ENCODE results near the gene CLIP2.
"Not testable (repeated sequence)": the region's sequence is repeated elsewhere in the genome, so short reads cannot be mapped to it uniquely, and the experiment has no call there.

CLIP2 gene

GRCh38 chr7:74338366-74339108, 49.3 kb downstream of the CLIP2 start:
- FAIRE-seq = no peak

DNA sequence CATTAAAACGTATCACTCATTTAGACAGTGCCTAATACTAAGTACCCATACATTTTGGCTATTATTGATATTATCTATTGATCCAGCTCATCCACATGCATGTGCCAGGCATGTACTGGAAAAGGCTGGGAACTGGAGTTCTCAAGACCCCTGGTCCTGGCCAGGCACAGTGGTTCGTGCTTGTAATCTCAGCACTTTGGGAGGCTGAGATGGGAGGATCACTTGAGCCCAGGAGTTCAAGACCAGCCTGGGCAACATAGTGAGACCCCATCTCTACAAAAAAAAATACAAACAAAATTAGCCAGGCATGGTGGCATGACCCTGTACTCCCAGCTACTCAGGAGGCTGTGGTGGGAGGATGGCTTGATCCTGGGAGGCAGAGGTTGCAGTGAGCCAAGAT, 50.4 kb downstream of the CLIP2 start:
- not testable (repeated sequence) for FAIRE-seq

DNA sequence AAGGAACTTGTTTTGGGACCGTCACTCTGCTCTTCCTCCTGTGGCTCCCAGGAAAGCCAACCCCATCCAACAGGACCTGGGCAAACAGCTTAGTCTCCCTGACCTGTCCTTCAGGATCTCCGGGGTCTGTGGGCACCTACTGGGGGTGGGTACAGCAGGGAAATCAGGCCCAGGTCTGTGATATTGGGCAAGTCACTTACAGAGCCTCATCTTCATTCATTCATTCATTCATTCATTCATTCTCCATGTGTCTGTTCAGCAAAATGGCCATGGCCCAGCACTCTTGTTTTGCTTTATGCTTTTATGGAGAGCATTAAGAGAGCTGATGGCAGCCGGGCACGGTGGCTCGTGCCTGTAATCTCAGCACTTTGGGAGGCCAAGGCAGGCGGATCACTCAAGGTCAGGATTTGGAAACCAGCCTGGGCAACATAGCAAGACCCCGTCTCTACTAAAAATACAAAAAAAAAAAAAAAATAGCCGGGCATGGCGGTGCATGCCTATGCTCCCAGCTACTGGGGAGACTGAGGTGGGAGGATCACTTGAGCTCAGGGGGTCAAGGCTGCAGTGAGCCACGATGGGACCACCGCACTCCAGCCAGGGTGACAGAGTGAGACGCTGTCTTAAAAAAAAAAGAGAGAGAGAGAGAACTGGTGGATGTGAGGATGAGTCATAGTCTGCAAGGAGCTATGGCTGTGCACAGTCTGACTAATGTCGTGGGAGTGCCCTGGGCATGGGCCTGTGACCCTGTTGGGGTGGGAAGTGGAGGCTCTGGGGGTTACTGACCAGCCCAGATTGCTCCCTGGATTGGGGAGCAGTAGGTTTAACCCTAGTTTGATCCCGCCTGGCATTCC, 54.3 kb downstream of the CLIP2 start:
- FAIRE-seq = no peak

GRCh38 chr7:74344132-74344496, 54.9 kb downstream of the CLIP2 start:
- no peak for FAIRE-seq

DNA sequence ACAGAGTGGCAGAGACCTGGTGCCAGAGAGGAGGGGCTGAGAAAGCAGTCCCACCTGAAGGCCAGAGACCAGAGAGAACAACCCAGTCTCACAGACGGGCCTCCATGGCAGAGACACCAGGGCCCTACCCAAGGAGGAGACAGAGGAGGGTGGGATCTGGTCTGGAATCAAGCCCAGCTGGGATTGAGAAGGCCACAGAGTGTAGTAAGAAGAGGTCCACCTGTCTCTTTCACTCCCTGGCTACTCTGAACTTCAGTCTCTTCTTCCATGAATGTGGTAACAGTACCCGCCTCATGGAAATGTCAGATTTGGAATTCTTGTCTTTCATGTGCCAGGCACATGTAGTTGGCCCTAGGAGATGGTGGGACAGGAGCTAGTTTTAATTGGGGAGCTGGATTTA, 55.6 kb downstream of the CLIP2 start:
- no peak for FAIRE-seq

DNA sequence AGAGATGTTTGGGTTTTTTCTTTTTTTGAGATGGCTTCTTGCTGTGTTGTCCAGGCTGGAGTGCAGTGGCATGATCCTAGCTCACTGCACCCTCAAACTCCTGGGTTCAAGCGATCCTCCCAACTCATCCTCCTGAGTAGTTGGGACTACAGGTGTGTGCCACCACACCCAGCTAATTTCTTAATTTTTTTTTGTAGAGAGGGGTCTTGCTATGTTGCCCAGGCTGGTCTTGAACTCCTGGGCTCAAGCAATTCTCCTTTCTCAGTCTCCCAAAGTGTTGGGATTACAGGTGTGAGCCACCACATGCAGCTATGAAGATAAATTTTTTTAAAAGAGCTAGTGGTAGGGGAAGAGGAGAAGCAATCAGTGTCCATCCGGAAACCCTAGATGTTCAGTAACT, 56.8 kb downstream of the CLIP2 start:
- FAIRE-seq = no peak

- no peak for FAIRE-seq
These were observed 60.4 kb downstream of the CLIP2 start for GRCh38 chr7:74349621-74350020.

GRCh38 chr7:74350751-74351150, 61.5 kb downstream of the CLIP2 start:
- no peak for FAIRE-seq

DNA sequence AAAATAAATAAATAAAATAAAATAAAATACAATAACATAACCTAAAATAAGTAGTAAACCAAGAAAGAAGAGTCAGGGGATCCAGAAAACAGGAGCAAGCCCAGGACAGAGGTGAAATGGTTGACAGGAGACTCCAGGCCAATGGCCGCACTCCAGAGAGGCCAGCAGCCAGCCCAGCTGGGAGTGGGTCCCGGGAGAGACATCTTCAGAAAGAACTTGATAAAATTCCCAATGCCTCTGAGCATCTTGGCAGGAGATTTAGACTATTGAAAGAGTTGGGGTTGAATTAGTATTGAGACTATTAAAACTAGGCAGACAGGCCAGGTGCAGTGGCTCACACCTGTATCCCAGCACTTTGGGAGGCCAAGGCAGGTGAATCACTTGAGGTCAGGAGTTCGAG, 62.6 kb downstream of the CLIP2 start:
- FAIRE-seq = no peak

DNA sequence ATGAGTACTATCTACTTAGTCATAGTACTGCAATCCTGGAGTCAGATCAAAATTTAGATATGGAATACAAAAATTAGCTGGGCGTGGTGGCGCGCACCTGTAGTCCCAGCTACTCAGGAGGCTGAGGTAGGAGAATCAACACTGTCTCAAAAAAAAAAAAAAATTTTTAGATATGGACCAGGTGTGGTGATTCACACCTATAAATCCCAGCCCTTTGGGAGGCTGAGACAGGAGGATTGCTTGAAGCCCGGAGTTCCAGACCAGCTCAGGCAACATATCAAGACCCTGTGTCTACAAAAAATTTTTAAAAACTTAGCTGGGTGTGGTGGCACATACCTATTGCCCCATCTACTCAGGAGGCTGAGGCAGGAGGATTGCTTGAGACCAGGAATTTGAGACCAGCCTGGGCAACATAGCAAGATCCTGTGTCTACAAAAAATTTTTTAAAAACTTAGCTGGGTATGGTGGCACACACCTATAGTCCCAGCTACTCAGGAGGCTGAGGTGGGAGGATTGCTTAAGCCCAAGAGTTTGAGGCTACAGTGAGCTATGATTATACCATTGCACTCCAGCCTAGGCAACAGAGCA, 63.4 kb downstream of the CLIP2 start:
- not testable (repeated sequence) for FAIRE-seq

DNA sequence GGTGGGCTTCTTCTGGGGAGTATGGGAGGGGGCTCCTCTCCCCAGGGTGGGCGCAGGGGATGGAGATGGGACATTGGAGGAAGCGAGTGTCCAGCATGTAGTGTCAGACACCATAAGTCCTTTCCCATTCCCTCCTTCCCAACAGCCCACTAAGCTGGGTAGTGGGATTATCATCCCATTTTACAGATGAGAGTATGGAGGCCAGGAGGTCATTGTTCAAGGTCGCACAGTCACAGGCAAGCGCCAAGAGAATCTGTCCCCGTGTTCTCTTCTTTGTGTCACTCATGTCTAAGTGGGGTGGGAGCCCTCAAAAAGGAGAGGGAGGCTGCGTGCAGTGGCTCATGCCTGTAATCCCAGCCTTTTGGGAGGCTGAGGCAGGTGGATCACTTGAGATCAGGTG, 64.8 kb downstream of the CLIP2 start:
- no peak for FAIRE-seq

DNA sequence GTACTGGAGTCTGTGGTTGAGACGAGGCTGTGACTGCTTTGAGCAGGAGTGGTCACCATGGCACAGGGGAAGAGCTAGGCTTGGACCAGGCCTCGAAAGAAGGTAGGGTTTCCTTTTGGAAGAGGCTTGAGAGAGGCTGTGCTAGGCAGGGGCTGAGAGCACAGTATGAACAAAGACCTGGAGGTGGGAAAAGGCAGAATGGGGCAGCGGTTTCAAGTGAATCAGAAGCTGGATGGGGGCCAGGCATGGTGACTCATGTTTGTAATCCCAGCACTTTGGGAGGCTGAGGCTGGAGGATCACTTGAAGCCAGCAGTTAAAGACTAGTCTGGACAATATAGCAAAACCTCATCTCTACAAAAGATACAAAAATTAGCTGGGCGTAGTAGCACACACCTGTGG, 65.9 kb downstream of the CLIP2 start:
- FAIRE-seq = no peak

- FAIRE-seq = no peak
These were observed 67.5 kb downstream of the CLIP2 start for GRCh38 chr7:74356589-74357315.

DNA sequence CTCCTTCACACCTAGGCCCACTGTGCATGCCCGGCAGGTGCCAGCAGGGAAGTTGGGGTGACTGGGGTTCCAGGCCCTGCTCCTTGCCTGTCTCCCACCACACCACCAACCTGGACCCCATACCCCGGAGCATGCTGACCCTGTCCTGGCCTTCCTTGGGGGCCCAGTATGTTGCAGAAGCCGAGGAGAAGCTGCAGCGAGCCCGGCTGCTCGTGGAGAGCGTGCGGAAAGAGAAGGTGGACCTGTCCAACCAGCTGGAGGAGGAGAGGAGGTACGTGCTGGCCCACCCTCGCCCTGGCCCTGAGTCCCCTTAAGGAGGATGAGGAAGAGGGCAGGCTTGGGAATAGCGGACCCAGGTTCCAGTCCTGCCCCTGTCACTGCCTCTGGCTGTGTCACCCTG, 70.8 kb downstream of the CLIP2 start:
- FAIRE-seq = no peak

DNA sequence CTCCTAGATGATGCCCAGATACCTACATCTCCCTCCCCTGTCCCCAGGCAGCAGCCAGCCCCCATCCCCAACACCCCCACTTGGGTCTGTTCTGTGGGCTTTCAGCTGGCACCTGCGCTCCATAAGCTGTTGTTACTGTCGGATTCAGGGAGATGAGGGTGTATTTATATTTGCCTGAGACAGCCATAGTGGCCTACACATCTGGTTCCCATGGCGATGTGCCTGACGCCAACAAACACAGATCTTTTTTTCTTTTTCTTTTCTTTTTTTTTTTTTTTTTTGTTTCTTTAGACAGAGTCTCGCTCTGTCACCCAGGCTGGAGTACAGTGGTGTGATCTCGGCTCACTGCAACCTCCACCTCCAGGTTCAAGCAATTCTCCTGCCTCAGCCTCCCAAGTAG, 73.1 kb downstream of the CLIP2 start:
- no peak for FAIRE-seq

DNA sequence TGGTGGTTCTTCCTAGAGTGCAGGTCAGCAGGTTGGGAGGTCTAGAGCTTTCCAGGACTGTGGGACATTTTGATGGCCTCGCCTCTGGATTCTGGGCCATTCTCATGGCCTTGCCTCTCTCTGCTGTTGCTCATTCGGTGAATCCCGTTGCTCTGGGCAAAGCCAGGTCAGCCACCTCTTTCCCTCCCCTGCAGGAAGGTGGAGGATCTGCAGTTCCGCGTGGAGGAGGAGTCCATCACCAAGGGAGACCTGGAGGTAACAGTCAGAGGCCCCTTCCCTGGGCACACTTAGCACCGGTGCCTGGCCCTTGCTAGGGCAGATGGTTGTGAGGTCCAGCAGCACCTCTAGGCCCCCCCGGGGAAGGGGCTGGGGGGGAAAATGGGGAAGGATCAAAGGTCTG, 74.9 kb downstream of the CLIP2 start:
- FAIRE-seq = no peak

- FAIRE-seq = no peak
These were observed 76.3 kb downstream of the CLIP2 start for GRCh38 chr7:74365322-74366022.

DNA sequence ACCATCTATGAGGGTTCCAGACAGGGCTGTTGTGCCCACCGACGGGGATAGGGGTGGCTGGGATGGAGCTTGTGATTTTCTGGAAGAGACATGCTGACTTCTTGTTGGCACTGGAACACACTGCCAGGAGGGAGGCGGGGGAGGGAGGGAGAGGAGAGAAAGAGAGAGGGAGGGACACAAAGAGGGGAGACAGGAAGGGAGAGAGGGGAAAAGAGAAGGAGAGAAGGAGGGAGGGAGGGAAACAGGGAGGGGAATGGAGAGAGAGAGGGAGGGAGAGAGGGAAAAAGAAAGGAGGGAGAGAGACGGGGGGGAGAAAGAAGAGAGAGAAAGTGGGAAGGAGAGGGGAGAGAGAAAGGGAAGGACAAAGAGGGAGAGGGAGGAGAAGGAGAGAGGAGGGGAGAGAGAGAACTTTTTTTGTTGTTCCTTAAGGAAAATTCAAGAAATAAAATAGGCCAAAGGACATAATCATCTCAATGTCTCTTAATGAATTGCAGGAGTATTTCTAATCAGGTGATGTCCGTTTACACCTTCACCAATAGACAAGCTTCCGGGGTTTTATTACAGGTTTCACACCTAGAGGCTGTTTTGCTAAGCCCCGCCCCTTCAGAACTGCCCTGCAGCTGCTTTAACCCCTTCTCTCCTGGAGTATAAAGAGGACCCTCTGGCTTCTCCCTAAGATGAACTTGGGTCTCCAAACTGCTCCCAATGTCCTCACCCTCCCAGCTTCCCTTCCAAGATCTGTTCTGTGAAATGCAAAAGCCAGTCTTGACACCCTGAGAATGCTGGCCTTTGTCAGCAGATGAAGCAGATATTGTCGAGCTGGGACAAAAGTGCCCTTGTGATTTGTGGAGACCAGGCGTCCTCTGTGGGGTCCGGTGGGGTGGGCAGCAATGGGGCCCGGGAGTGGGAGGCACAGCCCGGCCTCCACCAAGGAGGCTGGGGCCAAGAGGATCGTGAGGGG, 82.5 kb downstream of the CLIP2 start:
- FAIRE-seq = no peak

- FAIRE-seq = no peak
These were observed 83.4 kb downstream of the CLIP2 start for GRCh38 chr7:74372511-74373111.

DNA sequence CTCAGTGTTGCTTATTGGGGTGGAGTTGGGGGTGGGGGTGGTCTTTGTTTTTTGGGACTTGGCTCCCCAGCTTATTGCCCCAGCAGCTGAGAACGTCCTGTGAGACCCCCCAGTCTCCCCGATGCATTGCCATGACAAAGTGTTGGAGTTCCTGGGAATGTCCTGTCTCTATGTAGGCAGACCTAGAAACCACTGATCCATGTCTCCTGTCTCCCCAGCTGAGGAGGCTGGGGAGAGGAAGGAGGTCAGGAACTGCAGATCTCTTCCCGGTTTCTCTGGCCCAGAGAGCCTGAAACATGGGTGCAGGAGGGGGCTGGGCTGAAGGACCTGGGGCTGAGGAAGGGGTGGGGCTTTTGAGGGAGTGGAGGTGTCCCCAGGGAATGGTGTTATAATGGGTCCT, 84.3 kb downstream of the CLIP2 start:
- FAIRE-seq = no peak

DNA sequence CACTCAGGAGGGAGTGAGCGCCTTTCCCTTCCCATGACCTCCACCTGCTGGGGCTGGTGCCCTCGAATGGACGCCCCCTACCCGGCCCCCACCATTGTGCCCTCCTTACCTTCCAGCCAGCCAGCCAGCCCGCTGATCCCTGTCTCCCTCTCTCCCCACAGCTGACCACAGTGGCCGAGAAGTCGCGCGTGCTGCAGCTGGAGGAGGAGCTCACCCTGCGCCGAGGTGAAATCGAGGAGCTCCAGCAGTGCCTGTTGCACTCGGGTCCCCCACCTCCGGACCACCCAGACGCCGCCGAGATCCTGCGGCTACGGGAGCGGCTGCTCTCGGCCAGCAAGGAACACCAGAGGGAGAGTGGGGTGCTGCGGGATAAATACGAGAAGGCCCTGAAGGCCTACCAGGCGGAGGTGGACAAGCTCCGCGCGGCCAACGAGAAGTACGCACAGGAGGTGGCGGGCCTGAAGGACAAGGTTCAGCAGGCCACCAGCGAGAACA, 86.6 kb downstream of the CLIP2 start:
- no peak for FAIRE-seq
